OCI-LY1 (cell line): ENCODE results near the gene MMP25.

ENCODE experiments used
- H2AFZ ChIP-seq: fragments of 200-600 bp; sonication (generic), shearing (Covaris generic); 2 replicates; pipeline ENCODE4 v1.6.0; 2014; ENCODE audit warnings: antibody characterized with exemption, mild to moderate bottlenecking, low read length
- H3F3A ChIP-seq: fragments of 200-600 bp; sonication (generic), shearing (Covaris generic); 2 replicates; pipeline ENCODE4 v1.6.0; 2014; ENCODE audit warnings: mild to moderate bottlenecking, antibody characterized with exemption, low read length, moderate library complexity; ENCODE audit not compliant: insufficient read depth
- H3K27ac ChIP-seq: fragments of 200-600 bp; sonication (generic); 2 replicates; pipeline ENCODE4 v1.5.1; 2014; ENCODE audit warnings: low read length, mixed run types, mild to moderate bottlenecking, low read depth; ENCODE audit not compliant: poor library complexity, severe bottlenecking
- H3K27me3 ChIP-seq: fragments of 200-600 bp; sonication (generic); 2 replicates; pipeline ENCODE4 v1.6.0; 2014; ENCODE audit warnings: antibody characterized with exemption, mild to moderate bottlenecking, low read length, moderate library complexity; ENCODE audit not compliant: insufficient read depth
- H3K36me3 ChIP-seq: fragments of 200-600 bp; sonication (generic); 2 replicates; pipeline ENCODE4 v1.6.1; 2014; ENCODE audit warnings: mild to moderate bottlenecking, antibody characterized with exemption, low read length, moderate library complexity, mixed read lengths; ENCODE audit not compliant: insufficient read depth
- H3K4me1 ChIP-seq: fragments of 200-600 bp; sonication (generic); 2 replicates; pipeline ENCODE4 v1.5.1; 2014; ENCODE audit warnings: mild to moderate bottlenecking, low read length, moderate library complexity; ENCODE audit not compliant: insufficient read depth, severe bottlenecking
- H3K4me2 ChIP-seq: fragments of 200-600 bp; sonication (generic), shearing (Covaris generic); 2 replicates; pipeline ENCODE4 v1.6.1; 2014; ENCODE audit warnings: low read length
- H3K4me3 ChIP-seq: fragments of 200-600 bp; sonication (generic); 2 replicates; pipeline ENCODE4 v1.5.1; 2014; ENCODE audit warnings: low read length, low read depth, mild to moderate bottlenecking, mixed read lengths; ENCODE audit not compliant: poor library complexity, severe bottlenecking
- H3K79me2 ChIP-seq: fragments of 200-600 bp; shearing (Covaris generic); 2 replicates; pipeline ENCODE4 v1.6.1; 2016; ENCODE audit warnings: mixed run types, low read length, mixed read lengths; ENCODE audit not compliant: insufficient read depth
- H3K9ac ChIP-seq: fragments of 200-600 bp; sonication (generic), shearing (Covaris generic); 2 replicates; pipeline ENCODE4 v1.6.1; 2014; ENCODE audit warnings: mild to moderate bottlenecking, low read length, mixed read lengths
- H3K9me2 ChIP-seq: fragments of 200-600 bp; sonication (generic), shearing (Covaris generic); 2 replicates; pipeline ENCODE4 v1.6.1; 2014; ENCODE audit warnings: low read depth, mild to moderate bottlenecking, low read length, mixed read lengths
- H3K9me3 ChIP-seq: fragments of 200-600 bp; shearing (Covaris generic); 2 replicates; pipeline ENCODE4 v1.6.1; 2014; ENCODE audit warnings: low read length, mixed read lengths
- H4K20me1 ChIP-seq: fragments of 200-600 bp; sonication (generic), shearing (Covaris generic); 2 replicates; pipeline ENCODE4 v1.6.0; 2016; ENCODE audit warnings: mild to moderate bottlenecking, low read length; ENCODE audit not compliant: insufficient read depth
- CTCF ChIP-seq: fragments of 200-600 bp; sonication (generic), shearing (Covaris generic); IDR thresholded peaks from 2 replicates; pipeline ENCODE4 v1.5.1; 2017; ENCODE audit warnings: mild to moderate bottlenecking, antibody characterized with exemption, low read length, moderate library complexity, mixed read lengths
- EZH2 ChIP-seq: fragments of 200-600 bp; sonication (generic), shearing (Covaris generic); IDR thresholded peaks from 2 replicates; pipeline ENCODE4 v1.8.0; 2017; ENCODE audit warnings: borderline replicate concordance, mixed run types, mild to moderate bottlenecking, antibody characterized with exemption, low read length, moderate library complexity, mixed read lengths

The MMP25 gene

GRCh38 chr16:3042376-3042775, 4.0 kb upstream of the MMP25 start:
- H3K9ac ChIP-seq = no peak overlapping the region
- H3K79me2 ChIP-seq = no peaks in the 10 kb centered on the region
- H4K20me1 ChIP-seq = no peaks in the 10 kb centered on the region
- no peak overlapping the region for H3K4me2 ChIP-seq
- H3K27me3 ChIP-seq = peaks cover 10% of the 10 kb centered on the region
- H3F3A ChIP-seq = no peaks in the 10 kb centered on the region
- no peaks in the 10 kb centered on the region for H3K36me3 ChIP-seq
- peaks cover 4% of the 10 kb centered on the region for H3K4me1 ChIP-seq
- H3K9me3 ChIP-seq = no peaks in the 10 kb centered on the region
- H3K4me3 ChIP-seq = no peak overlapping the region
- no peak overlapping the region for H3K27ac ChIP-seq
- H2AFZ ChIP-seq = no peak overlapping the region
- TF ChIP-seq CTCF (no peak), EZH2 (no peak)
- H3K9me2 ChIP-seq = no peaks in the 10 kb centered on the region

- Histone ChIP-seq H3K9ac (no peak overlapping the region), H3K36me3 (no peaks in the 10 kb centered on the region), H2AFZ (no peak overlapping the region), H4K20me1 (no peaks in the 10 kb centered on the region), H3K4me3 (no peak overlapping the region), H3K27me3 (0 out of 2 replicates have a peak, but pooled peaks cover 4% of the 10 kb centered on the region), H3K4me2 (no peak overlapping the region), H3K27ac (no peak overlapping the region), H3K4me1 (peaks cover 4% of the 10 kb centered on the region), H3K79me2 (no peaks in the 10 kb centered on the region), H3K9me3 (no peaks in the 10 kb centered on the region), H3F3A (no peaks in the 10 kb centered on the region), H3K9me2 (no peaks in the 10 kb centered on the region)
- no peak for TF ChIP-seq EZH2
- TF ChIP-seq CTCF = no peak
Observed at GRCh38 chr16:3044708-3045107, 1.7 kb upstream of the MMP25 start.

- Histone ChIP-seq H2AFZ (no peak overlapping the region), H3K9me2 (no peaks in the 10 kb centered on the region), H3K4me3 (no peak overlapping the region), H3K27ac (no peak overlapping the region), H3F3A (no peaks in the 10 kb centered on the region), H3K36me3 (no peaks in the 10 kb centered on the region), H3K79me2 (no peaks in the 10 kb centered on the region), H3K9me3 (no peaks in the 10 kb centered on the region), H4K20me1 (no peaks in the 10 kb centered on the region), H3K9ac (no peak overlapping the region), H3K27me3 (no peaks in the 10 kb centered on the region), H3K4me2 (no peak overlapping the region), H3K4me1 (peaks cover 4% of the 10 kb centered on the region)
- TF ChIP-seq CTCF (no peak), EZH2 (no peak)
Observed at GRCh38 chr16:3046641-3047386, 453 bp downstream of the MMP25 start.
